K562 (cell line): Measurements from ENCODE around the gene ATP7B. TPM values are rescaled to one million over a fixed set of nuclear protein-coding genes. Genes with fewer than 3 reads are reported as not detected.

Experiments used
- ATAC-seq: fragments of 200-7000 bp; cut with Tn5 transposase; 3 replicates; pipeline ENCODE4 v1.9.1; 2020; ENCODE audit warnings: moderate library complexity
- BruUV-seq: library from RNA; stranded (reverse); fragments of 400-500 nt; replicated peaks from 2 replicates; lab custom pipeline; 2021; lab: Mats Ljungman, UMichigan
- CTCF ChIA-PET: fragments of 300-600 bp; formaldehyde crosslinking; extraction: SDS; loops from one replicate; lab custom pipeline; 2021; ENCODE audit warnings: low intra/inter-chr PET ratio; lab: Yijun Ruan, JAX
- POLR2A ChIA-PET: fragments of 300-600, 350-650 bp; sonication (Branson Sonifier 250); formaldehyde crosslinking; extraction: SDS; loops from one replicate; lab custom pipeline; 2021; ENCODE audit warnings: antibody characterized with exemption, inconsistent platforms; lab: Yijun Ruan, JAX
- DNase-seq, 4 experiments: peaks; one replicate each; pipeline versions ENCODE4 v3.0.0 to v3.0.0-alpha.2; 2011 to 2018; ENCODE audit warnings: low spot score in 3 of 4, mixed read lengths in 3 of 4; ENCODE audit errors: extremely low read depth in 1 of 4
- FAIRE-seq: peaks from 2 replicates; lab custom pipeline; 2011; peaks lifted over from hg19 to GRCh38; lab: Jason Lieb, UNC
- H2AFZ ChIP-seq: 2 replicates; pipeline ENCODE4 v1.6.0; 2011; ENCODE audit warnings: low read depth, low read length, control low read depth, inconsistent platforms
- H3K27ac ChIP-seq: fragments of 200-600 bp; 3 replicates; pipeline ENCODE4 v1.8.0; 2011; ENCODE audit warnings: low read depth, mild to moderate bottlenecking, control low read depth, inconsistent platforms, low read length, moderate library complexity, mixed read lengths; ENCODE audit errors: extremely low read depth
- H3K27me3 ChIP-seq, 2 experiments: fragments of 300-600 bp in 1 of 2; 2 replicates in 1 of 2; 3 replicates in 1 of 2; pipeline versions ENCODE4 v1.6.0 to v1.8.0; 2011; ENCODE audit warnings: inconsistent platforms in 2 of 2, low read length in 2 of 2, mild to moderate bottlenecking in 1 of 2, mixed read lengths in 1 of 2, moderate library complexity in 1 of 2; ENCODE audit not compliant: control insufficient read depth in 2 of 2, insufficient read depth in 2 of 2
- H3K36me3 ChIP-seq: fragments of 300-600 bp; 3 replicates; pipeline ENCODE4 v1.8.0; 2011; ENCODE audit warnings: mild to moderate bottlenecking, low read length, inconsistent platforms; ENCODE audit not compliant: control insufficient read depth, insufficient read depth
- H3K4me1 ChIP-seq, 2 experiments: fragments of 200-600 bp in 1 of 2; replicated peaks in 1 of 2; 2 replicates in 1 of 2; 3 replicates in 1 of 2; pipeline versions ENCODE4 v1.5.1 to v1.8.0; 2011; ENCODE audit warnings: inconsistent platforms in 2 of 2, low read length in 2 of 2, mild to moderate bottlenecking in 1 of 2, mixed read lengths in 1 of 2, moderate library complexity in 1 of 2; ENCODE audit not compliant: control insufficient read depth in 2 of 2, insufficient read depth in 2 of 2
- H3K4me2 ChIP-seq: 2 replicates; pipeline ENCODE4 v1.6.1; 2011; ENCODE audit warnings: low read length, control low read depth, inconsistent platforms, mixed read lengths; ENCODE audit not compliant: insufficient read depth
- H3K4me3 ChIP-seq: fragments of 200-600 bp; sonication (generic), shearing (Covaris generic); 2 replicates; pipeline ENCODE4 v1.5.1; 2016; ENCODE audit warnings: control low read depth, inconsistent platforms
- H3K79me2 ChIP-seq: fragments of 200-600 bp; 3 replicates; pipeline ENCODE4 v1.8.0; 2011; ENCODE audit warnings: low read length, inconsistent platforms; ENCODE audit not compliant: control insufficient read depth, insufficient read depth
- H3K9ac ChIP-seq, 2 experiments: 2 replicates each; pipeline versions ENCODE4 v1.6.0 to v1.6.1; 2011; ENCODE audit warnings: low read depth in 2 of 2, low read length in 2 of 2, control low read depth in 1 of 2, inconsistent platforms in 1 of 2, mild to moderate bottlenecking in 1 of 2, mixed read lengths in 1 of 2; ENCODE audit not compliant: insufficient read depth in 1 of 2
- H3K9me1 ChIP-seq: one replicate; pipeline ENCODE4 v1.6.0; 2011; ENCODE audit warnings: inconsistent platforms, mild to moderate bottlenecking, low read length, moderate library complexity; ENCODE audit not compliant: control insufficient read depth, insufficient read depth
- H3K9me3 ChIP-seq: replicated peaks from 2 replicates; pipeline ENCODE4 v1.5.1; 2011; ENCODE audit warnings: low read depth, low read length, inconsistent platforms; ENCODE audit not compliant: control insufficient read depth, insufficient read depth
- H4K20me1 ChIP-seq: replicated peaks from 2 replicates; pipeline ENCODE4 v1.6.1; 2011; ENCODE audit warnings: low read length, inconsistent platforms, mixed read lengths; ENCODE audit not compliant: control insufficient read depth, insufficient read depth
- ATF7 ChIP-seq: fragments of 450-650 bp; IDR thresholded peaks from 2 replicates; pipeline ENCODE4 v1.7.1; 2014; ENCODE audit warnings: mild to moderate bottlenecking, moderate library complexity
- E2F3 ChIP-seq: fragments of 250-450 bp; sonication (Bioruptor Pico); IDR thresholded peaks from 2 replicates; pipeline ENCODE4 v1.4.0; 2020; ENCODE audit warnings: mild to moderate bottlenecking
- ETS1 ChIP-seq: conservative IDR thresholded peaks from 2 replicates; pipeline ENCODE4 v1.6.1; 2011; ENCODE audit warnings: low read depth, mild to moderate bottlenecking, low read length; ENCODE audit not compliant: control insufficient read depth
- GATAD2B ChIP-seq: fragments of 450-650 bp; IDR thresholded peaks from 2 replicates; pipeline ENCODE4 v1.6.1; 2017; ENCODE audit warnings: mild to moderate bottlenecking, borderline replicate concordance
- MYBL2 ChIP-seq, 2 experiments: fragments of 450-650 bp in 1 of 2; sonication (generic) in 1 of 2; formaldehyde crosslinking in 1 of 2; IDR thresholded peaks; 2 replicates each; pipeline versions ENCODE4 v1.6.1 to v1.8.1; 2017 to 2022; ENCODE audit warnings: borderline replicate concordance in 1 of 2, inconsistent platforms in 1 of 2, low read depth in 1 of 2, mild to moderate bottlenecking in 1 of 2, missing genetic modification reagents in 1 of 2, moderate library complexity in 1 of 2
- NR2F6 ChIP-seq: fragments of 450-650 bp; formaldehyde crosslinking; IDR thresholded peaks from 2 replicates; pipeline ENCODE4 v1.4.0; 2020; ENCODE audit warnings: mild to moderate bottlenecking
- RNF2 ChIP-seq: sonication (generic); IDR thresholded peaks from 2 replicates; pipeline ENCODE4 v1.6.1; 2016
- SRSF1 ChIP-seq: fragments of 200-400 bp; formaldehyde crosslinking; IDR thresholded peaks from 2 replicates; pipeline ENCODE4 v1.6.1; 2017; ENCODE audit warnings: mild to moderate bottlenecking, low read depth, low read length, moderate library complexity
- TAL1 ChIP-seq: fragments of 450-650 bp; IDR thresholded peaks from 2 replicates; pipeline ENCODE4 v1.6.1; 2016; ENCODE audit warnings: mild to moderate bottlenecking
- TSC22D4 ChIP-seq: fragments of 450-650 bp; IDR thresholded peaks from 2 replicates; pipeline ENCODE4 v1.6.1; 2016; ENCODE audit warnings: missing genetic modification characterization, missing biosample characterization, control low read depth
- ZNF197 ChIP-seq: fragments of 200-800 bp; sonication (Bioruptor generic); IDR thresholded peaks from 2 replicates; pipeline ENCODE4 v1.6.1; 2016; ENCODE audit warnings: low read depth, missing genetic modification characterization, missing compliant biosample characterization
- ZNF780A ChIP-seq: fragments of 250-450 bp; sonication (Bioruptor Pico); IDR thresholded peaks from 2 replicates; pipeline ENCODE4 v1.5.0; 2021; ENCODE audit warnings: mild to moderate bottlenecking
- WGBS: fragments of 100-300 bp; shearing (Covaris generic); methylation state at CpG from one replicate; pipeline ENCODE4 v1.1.6; 2016; ENCODE audit warnings: low coverage, mixed read lengths; ENCODE audit not compliant: insufficient coverage; ENCODE audit errors: missing lambda C conversion rate; 5-methylcytosine and 5-hydroxymethylcytosine counted together
- in situ Hi-C: fragments of 300-500 bp; cut with MboI; formaldehyde crosslinking; loops from 4 replicates; pipeline ENCODE4 v1.15.0; 2018; ENCODE audit warnings: inconsistent platforms, mixed read lengths
- intact Hi-C: fragments of 100-400 bp; cut with micrococcal nuclease; formaldehyde crosslinking; loops from 2 replicates; pipeline ENCODE4 v1.14.2; 2022
- polyA plus RNA-seq, 8 experiments: library from polyadenylated mRNA; depleted of rRNA in 4 of 8; stranded (reverse) in 5 of 8; unstranded in 3 of 8; fragments of >200 nt; fragmentation: Nextera tagmentation in 2 of 8; fragmentation: Illumina TruSeq in 1 of 8; extraction: Ambion mirVana in 2 of 8; extraction: Trizol in 1 of 8; gene quantifications; 2 replicates each; pipeline versions ENCODE4 v1.2.1 to v1.2.3, GENCODE V29; 2011 to 2014; ENCODE audit warnings: inconsistent platforms in 1 of 8, missing spikeins in 1 of 8
- total RNA-seq, 7 experiments: library from RNA; depleted of rRNA in 6 of 7; stranded (reverse); fragments of >200 nt in 6 of 7; fragmentation: Illumina TruSeq in 2 of 7; extraction: Trizol in 2 of 7; gene quantifications; 2 replicates each; pipeline versions ENCODE4 v1.2.1 to v1.2.3, GENCODE V29; 2011 to 2021; ENCODE audit warnings: low replicate concordance in 1 of 7
- TF ChIP-seq, protein P1 (sequence below): fragments of 200-800 bp; sonication (Bioruptor generic); IDR thresholded peaks from 2 replicates; pipeline ENCODE4 v1.6.1; 2016; ENCODE audit warnings: missing genetic modification characterization, missing compliant biosample characterization
- TF ChIP-seq, protein P2 (sequence below): fragments of 450-650 bp; formaldehyde crosslinking; IDR thresholded peaks from 2 replicates; pipeline ENCODE4 v1.4.0; 2022; ENCODE audit warnings: mild to moderate bottlenecking, moderate library complexity
- TF ChIP-seq, protein P3 (sequence below): fragments of 250-450 bp; sonication (Bioruptor Pico); IDR thresholded peaks from 2 replicates; pipeline ENCODE4 v1.9.0; 2021; ENCODE audit warnings: mild to moderate bottlenecking

The ATP7B gene
- total and polyA plus RNA-seq, 9 of the 15 experiments (the other 6 are each of a cell fraction or from before 2014, with no cell fraction given), result 1.1 to 20.4 (median 8.5) TPM

DNA sequence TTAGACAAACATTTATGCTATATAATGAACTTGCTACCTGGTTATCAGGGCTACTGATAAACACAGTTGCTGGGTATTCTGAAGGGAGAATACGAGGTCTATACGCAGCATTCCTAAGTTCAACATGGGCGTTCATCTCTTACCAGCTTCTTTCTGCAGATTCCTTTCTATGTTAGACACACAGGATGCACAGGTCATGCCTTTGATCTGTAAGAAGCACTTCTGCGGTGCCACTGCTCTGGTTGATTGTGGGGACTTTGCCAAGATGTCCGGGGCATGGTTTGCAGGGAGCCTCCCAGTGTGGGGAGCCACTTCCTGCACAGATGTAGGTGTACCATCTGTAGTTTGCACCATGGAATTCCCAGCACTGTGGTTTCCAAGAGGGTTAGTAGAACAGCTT lies 40.9 kb downstream of the ATP7B start:
- Histone ChIP-seq H3K27ac (no peak overlapping the region), H3K9me1 (no peaks in the 10 kb centered on the region), H3K4me3 (no peak overlapping the region), H3K36me3 (peaks cover 61% of the 10 kb centered on the region; the same call in 2 of the 3 replicates), H3K79me2 (peaks cover 35% of the 10 kb centered on the region), H2AFZ (no peak overlapping the region), H3K4me1 (peaks cover 18% of the 10 kb centered on the region in 2 experiments), H3K9me3 (no peaks in the 10 kb centered on the region; the same call in 1 of the 2 replicates), H3K4me2 (no peak overlapping the region), H4K20me1 (no peaks in the 10 kb centered on the region), H3K27me3 (no peaks in the 10 kb centered on the region), H3K9ac (no peak overlapping the region)
- BruUV-seq, result no TSS peak
- ATAC-seq, result no peak
- 88% methylated on average over 5 of the region's 5 CpGs for WGBS
- in situ Hi-C loops, result no loop called here
- ChIA-PET POLR2A (interaction anchor here (2.3 kb wide), 1 partner anchor 8 kb away, joined by 13 read pairs; no protein-coding TSS in a partner anchor), CTCF (no interaction called here)
- FAIRE-seq, result no peak
- TF ChIP-seq NR2F6 (CRISPR knock-in tag) (no peak), ZNF780A (CRISPR knock-in tag) (no peak), ATF7 (no peak), TSC22D4 (tag) (no peak), GATAD2B (no peak), RNF2 (no peak), TAL1 (no peak), MYBL2 (IDR thresholded peaks at IDR 0.05; ENCODE audit: low read depth) (no peak), MYBL2 (CRISPR knock-in tag; IDR thresholded peaks at IDR 0.05; ENCODE audit: borderline replicate concordance) (no peak), SRSF1 (no peak), E2F3 (CRISPR knock-in tag) (no peak), ZNF197 (CRISPR knock-in tag) (no peak), ETS1 (no peak)
- TF ChIP-seq, protein P1, sequence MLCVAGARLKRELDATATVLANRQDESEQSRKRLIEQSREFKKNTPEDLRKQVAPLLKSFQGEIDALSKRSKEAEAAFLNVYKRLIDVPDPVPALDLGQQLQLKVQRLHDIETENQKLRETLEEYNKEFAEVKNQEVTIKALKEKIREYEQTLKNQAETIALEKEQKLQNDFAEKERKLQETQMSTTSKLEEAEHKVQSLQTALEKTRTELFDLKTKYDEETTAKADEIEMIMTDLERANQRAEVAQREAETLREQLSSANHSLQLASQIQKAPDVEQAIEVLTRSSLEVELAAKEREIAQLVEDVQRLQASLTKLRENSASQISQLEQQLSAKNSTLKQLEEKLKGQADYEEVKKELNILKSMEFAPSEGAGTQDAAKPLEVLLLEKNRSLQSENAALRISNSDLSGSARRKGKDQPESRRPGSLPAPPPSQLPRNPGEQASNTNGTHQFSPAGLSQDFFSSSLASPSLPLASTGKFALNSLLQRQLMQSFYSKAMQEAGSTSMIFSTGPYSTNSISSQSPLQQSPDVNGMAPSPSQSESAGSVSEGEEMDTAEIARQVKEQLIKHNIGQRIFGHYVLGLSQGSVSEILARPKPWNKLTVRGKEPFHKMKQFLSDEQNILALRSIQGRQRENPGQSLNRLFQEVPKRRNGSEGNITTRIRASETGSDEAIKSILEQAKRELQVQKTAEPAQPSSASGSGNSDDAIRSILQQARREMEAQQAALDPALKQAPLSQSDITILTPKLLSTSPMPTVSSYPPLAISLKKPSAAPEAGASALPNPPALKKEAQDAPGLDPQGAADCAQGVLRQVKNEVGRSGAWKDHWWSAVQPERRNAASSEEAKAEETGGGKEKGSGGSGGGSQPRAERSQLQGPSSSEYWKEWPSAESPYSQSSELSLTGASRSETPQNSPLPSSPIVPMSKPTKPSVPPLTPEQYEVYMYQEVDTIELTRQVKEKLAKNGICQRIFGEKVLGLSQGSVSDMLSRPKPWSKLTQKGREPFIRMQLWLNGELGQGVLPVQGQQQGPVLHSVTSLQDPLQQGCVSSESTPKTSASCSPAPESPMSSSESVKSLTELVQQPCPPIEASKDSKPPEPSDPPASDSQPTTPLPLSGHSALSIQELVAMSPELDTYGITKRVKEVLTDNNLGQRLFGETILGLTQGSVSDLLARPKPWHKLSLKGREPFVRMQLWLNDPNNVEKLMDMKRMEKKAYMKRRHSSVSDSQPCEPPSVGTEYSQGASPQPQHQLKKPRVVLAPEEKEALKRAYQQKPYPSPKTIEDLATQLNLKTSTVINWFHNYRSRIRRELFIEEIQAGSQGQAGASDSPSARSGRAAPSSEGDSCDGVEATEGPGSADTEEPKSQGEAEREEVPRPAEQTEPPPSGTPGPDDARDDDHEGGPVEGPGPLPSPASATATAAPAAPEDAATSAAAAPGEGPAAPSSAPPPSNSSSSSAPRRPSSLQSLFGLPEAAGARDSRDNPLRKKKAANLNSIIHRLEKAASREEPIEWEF (CRISPR knock-in tag), result no peak
- TF ChIP-seq, protein P2, sequence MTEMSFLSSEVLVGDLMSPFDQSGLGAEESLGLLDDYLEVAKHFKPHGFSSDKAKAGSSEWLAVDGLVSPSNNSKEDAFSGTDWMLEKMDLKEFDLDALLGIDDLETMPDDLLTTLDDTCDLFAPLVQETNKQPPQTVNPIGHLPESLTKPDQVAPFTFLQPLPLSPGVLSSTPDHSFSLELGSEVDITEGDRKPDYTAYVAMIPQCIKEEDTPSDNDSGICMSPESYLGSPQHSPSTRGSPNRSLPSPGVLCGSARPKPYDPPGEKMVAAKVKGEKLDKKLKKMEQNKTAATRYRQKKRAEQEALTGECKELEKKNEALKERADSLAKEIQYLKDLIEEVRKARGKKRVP (CRISPR knock-in tag), result no peak
- TF ChIP-seq, protein P3, sequence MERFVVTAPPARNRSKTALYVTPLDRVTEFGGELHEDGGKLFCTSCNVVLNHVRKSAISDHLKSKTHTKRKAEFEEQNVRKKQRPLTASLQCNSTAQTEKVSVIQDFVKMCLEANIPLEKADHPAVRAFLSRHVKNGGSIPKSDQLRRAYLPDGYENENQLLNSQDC (CRISPR knock-in tag), result no peak
- DNase-seq, result no peak
- intact Hi-C loops, result no loop called here
